SK-N-MC (cell line): ENCODE data around the gene NDOR1.

Experiments
- EZH2 ChIP-seq: fragments of 200-600 bp; sonication (generic); IDR thresholded peaks from one replicate; pipeline ENCODE4 v1.6.1; 2017; ENCODE audit warnings: antibody characterized with exemption
- POLR2AphosphoS5 ChIP-seq: IDR thresholded peaks from 2 replicates; pipeline ENCODE4 v1.6.1; 2012; ENCODE audit warnings: mild to moderate bottlenecking, low read depth, low read length, borderline replicate concordance

GRCh38 chr9:137227054-137227852 is 21.8 kb downstream of the NDOR1 start, which contains the start of gene RNF224:
- TF ChIP-seq EZH2 (no peak), POLR2AphosphoS5 (no peak)
